ENCODE results near the gene GRPEL2. TPM values are rescaled to one million over a fixed set of nuclear protein-coding genes. Genes with fewer than 3 reads are reported as not detected.
A peak's percentile ranks its signal among the peaks of the same experiment; 100 is the strongest.

The GRPEL2 gene
- total and polyA plus RNA-seq, 2 donors (not counting 3 experiments of a cell fraction or from before 2014, with no cell fraction given) = 7.6 to 32.5 TPM

DNA sequence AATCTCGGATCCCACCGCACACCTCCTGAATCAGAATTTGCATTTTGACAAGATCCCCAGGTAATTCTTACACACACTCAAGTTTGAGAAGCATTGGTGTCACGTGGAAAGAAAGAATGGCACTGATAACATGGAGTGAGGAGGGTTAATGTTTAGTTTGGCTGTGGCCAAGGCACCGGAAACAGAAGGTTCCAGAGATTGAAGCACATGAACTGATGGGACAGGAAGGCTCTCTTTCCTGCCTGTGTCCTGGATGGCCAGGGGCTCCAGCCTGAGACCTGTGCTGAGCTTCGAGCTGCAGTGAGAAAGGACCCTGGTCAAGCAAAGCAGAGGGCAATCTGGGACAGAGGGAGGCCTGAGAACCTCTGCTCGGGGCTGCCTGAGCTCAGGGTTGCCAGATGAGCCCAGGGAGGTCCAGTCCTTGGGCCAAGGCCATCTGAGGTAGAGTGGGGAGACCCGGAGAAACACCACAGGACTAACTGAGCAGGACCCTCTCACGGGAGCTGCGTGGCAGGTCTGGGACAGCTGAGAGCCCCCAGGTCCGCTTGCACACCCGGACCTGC, 46.4 kb upstream of the GRPEL2 start:
- dilution Hi-C loops (cut with MboI; ENCODE audit: extremely low pct_ligation_motif_present, low sequenced_read_pairs) = no loop called here
- Histone ChIP-seq H2AFZ (ENCODE audit: low read depth, low read length) (no peak overlapping the region), H3K27ac (ENCODE audit: insufficient read depth, low read depth, low read length) (peak overlapping the region; percentile 80), H3K9me1 (replicated peaks; ENCODE audit: control insufficient read depth, extremely low read depth, insufficient read depth, low read length) (no peaks in the 10 kb centered on the region), H3K36me3 (ENCODE audit: control insufficient read depth in 2 of 2, extremely low read depth in 1 of 2, insufficient read depth in 2 of 2, low read length in 2 of 2) (no peaks in the 10 kb centered on the region), H3K4me1 (ENCODE audit: control insufficient read depth, extremely low read depth, insufficient read depth, low read length) (peaks cover 28% of the 10 kb centered on the region), H3K9ac (replicated peaks; ENCODE audit: extremely low read depth, insufficient read depth, low read length) (peak overlapping the region; percentile 37), H3K4me3 (replicated peaks in 1 of 3; ENCODE audit: insufficient read depth in 1 of 3, low read depth in 1 of 3, low read length in 3 of 3) (no peak overlapping the region), H3K4me2 (ENCODE audit: insufficient read depth, low read length) (peak overlapping the region; percentile 33), H3K27me3 (ENCODE audit: control insufficient read depth in 2 of 2, insufficient read depth in 2 of 2, low read length in 2 of 2) (no peaks in the 10 kb centered on the region), H3K79me2 (ENCODE audit: control insufficient read depth, insufficient read depth, low read length) (no peaks in the 10 kb centered on the region), H3K9me3 (replicated peaks; ENCODE audit: control insufficient read depth, insufficient read depth, low read length) (no peaks in the 10 kb centered on the region), H4K20me1 (replicated peaks; ENCODE audit: control insufficient read depth, extremely low read depth, insufficient read depth, low read length) (no peaks in the 10 kb centered on the region)
- peak; percentile 97 for DNase-seq (ENCODE audit: low read depth, low spot score)
- no peak for TF ChIP-seq EZH2 (IDR thresholded peaks at IDR 0.05; ENCODE audit: borderline replicate concordance, low read depth, low read length, severe bottlenecking)
- TF ChIP-seq, protein P1, sequence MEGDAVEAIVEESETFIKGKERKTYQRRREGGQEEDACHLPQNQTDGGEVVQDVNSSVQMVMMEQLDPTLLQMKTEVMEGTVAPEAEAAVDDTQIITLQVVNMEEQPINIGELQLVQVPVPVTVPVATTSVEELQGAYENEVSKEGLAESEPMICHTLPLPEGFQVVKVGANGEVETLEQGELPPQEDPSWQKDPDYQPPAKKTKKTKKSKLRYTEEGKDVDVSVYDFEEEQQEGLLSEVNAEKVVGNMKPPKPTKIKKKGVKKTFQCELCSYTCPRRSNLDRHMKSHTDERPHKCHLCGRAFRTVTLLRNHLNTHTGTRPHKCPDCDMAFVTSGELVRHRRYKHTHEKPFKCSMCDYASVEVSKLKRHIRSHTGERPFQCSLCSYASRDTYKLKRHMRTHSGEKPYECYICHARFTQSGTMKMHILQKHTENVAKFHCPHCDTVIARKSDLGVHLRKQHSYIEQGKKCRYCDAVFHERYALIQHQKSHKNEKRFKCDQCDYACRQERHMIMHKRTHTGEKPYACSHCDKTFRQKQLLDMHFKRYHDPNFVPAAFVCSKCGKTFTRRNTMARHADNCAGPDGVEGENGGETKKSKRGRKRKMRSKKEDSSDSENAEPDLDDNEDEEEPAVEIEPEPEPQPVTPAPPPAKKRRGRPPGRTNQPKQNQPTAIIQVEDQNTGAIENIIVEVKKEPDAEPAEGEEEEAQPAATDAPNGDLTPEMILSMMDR (IDR thresholded peaks at IDR 0.05; ENCODE audit: extremely low read depth in 1 of 2, insufficient read depth in 1 of 2, low read depth in 1 of 2, low read length in 2 of 2) = no peak
- peak; percentile 31 for TF ChIP-seq MYC (IDR thresholded peaks at IDR 0.05; ENCODE audit: low read depth, low read length)
- TF ChIP-seq FOS (IDR thresholded peaks at IDR 0.05; ENCODE audit: borderline replicate concordance, insufficient read depth, low read length) = no peak
- peak; percentile 92 for TF ChIP-seq GATA2 (IDR thresholded peaks at IDR 0.05; ENCODE audit: insufficient read depth, insufficient read length, low read depth, low read length)
- peak; percentile 93 for TF ChIP-seq POLR2AphosphoS5 (IDR thresholded peaks at IDR 0.05; ENCODE audit: insufficient read depth, low read depth, low read length)
- TF ChIP-seq JUN (IDR thresholded peaks at IDR 0.05; ENCODE audit: borderline replicate concordance, insufficient read depth, insufficient read length, low read depth) = peak; percentile 41
- peak; percentile 75 for TF ChIP-seq POLR2A (IDR thresholded peaks at IDR 0.05; ENCODE audit: low read depth, low read length)
- TF ChIP-seq, protein P2, sequence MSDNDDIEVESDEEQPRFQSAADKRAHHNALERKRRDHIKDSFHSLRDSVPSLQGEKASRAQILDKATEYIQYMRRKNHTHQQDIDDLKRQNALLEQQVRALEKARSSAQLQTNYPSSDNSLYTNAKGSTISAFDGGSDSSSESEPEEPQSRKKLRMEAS (IDR thresholded peaks at IDR 0.05; ENCODE audit: insufficient read depth, insufficient read length) = peak; percentile 74
- ChIA-PET CTCF (interaction anchor here (0.9 to 4.6 kb wide), 12 partner anchors 10 to 266 kb away, joined by 3 to 26 read pairs (median 6); no protein-coding TSS in a partner anchor), POLR2A (interaction anchor here (1.0 to 1.9 kb wide), 2 partner anchors 11 kb away, joined by 3 to 10 read pairs; no protein-coding TSS in a partner anchor)
- peak; percentile 100 for FAIRE-seq
- intact Hi-C loops (cut with micrococcal nuclease) = loop anchor here (1.0 to 2.0 kb wide), 3 partner anchors 10 to 46 kb away; partner anchors contain the start of gene GRPEL2
- no TSS peak for BruUV-seq (replicated peaks)
